ENCODE data around the gene ZNF808.
"Not testable (repeated sequence)": the region's sequence is repeated elsewhere in the genome, so short reads cannot be mapped to it uniquely, and the experiment has no call there.

Gene ZNF808

GRCh38 chr19:52600639-52601024, 73.2 kb downstream of the ZNF808 start:
- FAIRE-seq, result no peak

- no peak for FAIRE-seq
Measured at GRCh38 chr19:52601025-52601973, 73.8 kb downstream of the ZNF808 start.

GRCh38 chr19:52601974-52602366, 74.5 kb downstream of the ZNF808 start:
- not testable (repeated sequence) for FAIRE-seq

- FAIRE-seq, result no peak
Measured at GRCh38 chr19:52602941-52603340, 75.5 kb downstream of the ZNF808 start.

GRCh38 chr19:52603558-52604207, 76.2 kb downstream of the ZNF808 start:
- no peak for FAIRE-seq
